ENCODE measurements around the gene MED13.
A peak's percentile ranks its signal among the peaks of the same experiment; 100 is the strongest.
"Not testable (repeated sequence)": the region's sequence is repeated elsewhere in the genome, so short reads cannot be mapped to it uniquely, and the experiment has no call there.

The MED13 gene

DNA sequence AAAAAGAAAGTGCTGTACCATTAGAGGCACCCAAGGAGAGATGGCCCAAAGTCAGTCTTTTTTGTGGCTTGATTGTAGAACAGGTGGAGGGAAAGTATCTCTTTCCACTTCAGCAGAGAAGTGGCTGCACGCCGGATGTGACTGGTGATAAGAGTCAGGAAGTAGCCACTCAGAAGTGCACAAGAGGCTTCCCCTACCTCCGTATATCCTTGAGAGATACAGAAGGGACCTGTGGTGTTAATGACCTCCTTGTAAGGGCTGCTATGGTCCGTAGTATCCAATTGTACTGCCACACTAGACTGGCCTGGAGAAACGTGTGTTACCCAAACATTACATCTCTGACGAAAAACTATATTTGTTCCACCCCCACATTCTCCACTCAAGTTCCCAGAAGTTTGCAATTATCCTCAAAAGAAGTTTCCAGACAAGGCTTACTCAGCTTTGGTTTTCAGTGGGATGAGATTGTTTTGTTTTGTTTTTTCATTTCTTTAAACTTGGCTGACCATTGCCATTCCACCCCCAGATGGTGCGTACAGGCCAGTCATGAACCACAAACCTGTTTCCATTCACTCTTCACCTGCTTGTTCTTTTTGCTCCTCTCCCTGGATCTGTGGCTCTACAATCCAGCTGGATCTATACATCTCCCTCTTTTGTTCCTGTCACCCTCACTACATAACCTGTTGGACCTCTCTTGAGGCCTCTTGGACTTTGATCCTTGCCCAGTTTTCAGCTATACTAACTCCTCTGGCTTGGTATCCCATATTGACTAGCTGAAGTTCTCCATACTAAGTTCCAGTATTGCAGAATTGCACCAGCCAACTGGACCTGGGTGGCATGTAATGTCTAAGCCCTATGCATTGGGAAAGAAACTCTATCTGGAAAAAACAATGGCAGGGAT lies 20.7 kb upstream of the MED13 start:
- no peak for DNase-seq

DNA sequence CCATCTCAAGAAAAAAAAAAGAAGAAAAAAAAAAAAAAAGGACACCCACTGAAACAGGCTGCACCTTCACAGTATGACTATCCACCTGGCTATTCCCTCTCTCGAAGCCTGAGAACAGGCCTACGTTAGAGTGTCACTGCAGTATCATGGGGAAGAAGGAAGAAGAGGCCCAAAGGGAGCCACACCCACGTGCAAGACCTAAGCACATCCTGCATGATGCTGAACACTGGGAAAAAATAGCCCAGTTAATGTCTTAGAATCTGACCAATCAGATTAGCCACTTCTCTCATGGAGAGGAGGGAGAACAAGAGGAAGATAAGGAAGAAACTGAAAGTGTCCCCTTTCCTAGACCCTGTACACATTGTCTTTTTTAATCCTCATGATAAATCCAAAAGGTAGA lies 19.5 kb upstream of the MED13 start:
- no peak for DNase-seq

DNA sequence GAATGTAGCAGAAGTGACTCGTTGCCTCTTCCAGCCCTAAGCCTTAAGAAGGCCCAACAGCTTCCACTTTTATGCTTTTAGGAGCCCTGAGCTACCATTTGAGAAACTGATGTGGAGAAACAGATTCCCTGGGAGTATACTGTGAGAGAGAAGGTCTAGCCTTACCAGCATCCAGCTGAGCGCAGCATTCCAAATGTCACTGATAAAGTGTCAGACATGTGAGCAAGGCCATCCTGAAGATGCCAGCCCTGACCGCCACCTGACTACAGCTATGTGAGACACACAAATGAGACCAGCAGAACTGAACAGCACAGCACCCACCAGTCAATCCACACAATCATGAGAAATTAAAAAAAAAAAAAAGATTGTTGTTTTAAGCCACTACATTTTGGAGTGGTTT lies 18.6 kb upstream of the MED13 start:
- no peak for DNase-seq

DNA sequence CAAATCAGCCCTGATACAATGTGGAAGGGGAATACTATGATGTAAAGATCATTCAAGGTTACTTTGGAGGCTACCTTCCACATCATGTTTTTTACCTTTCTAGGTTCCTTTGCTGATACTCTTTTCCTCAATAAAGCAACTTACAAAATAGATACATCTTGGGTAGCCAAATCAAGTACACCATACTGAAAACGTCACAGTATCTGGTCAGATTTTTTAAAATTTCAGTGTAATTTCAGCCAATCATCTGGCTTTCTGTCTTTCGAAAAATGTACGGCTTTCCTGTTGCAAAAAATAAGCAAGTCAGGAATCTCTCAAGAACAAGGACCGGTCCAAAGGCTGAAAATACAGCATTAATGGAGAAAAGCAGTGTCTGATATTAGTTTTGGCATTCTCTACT lies 15.6 kb upstream of the MED13 start:
- DNase-seq, result no peak

DNA sequence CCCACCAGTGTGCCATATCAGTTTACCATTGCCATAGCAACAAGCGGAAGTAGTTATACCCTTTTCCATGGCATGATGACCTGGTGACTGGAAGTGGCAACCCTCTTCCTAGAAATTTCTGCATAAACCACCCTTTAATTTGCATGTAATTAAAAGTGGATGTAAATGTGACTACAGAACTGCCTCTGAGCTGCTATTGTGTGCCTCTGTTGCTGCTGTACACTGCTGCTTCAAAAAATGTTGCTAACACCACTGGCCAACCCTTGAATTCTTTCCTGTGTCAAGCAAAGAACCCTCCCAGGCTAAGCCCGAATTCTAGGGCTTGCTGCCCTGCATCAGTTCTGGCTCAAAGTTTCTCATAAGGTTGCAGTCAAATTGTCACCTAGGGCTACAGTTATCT lies 12.9 kb upstream of the MED13 start:
- DNase-seq, result no peak

DNA sequence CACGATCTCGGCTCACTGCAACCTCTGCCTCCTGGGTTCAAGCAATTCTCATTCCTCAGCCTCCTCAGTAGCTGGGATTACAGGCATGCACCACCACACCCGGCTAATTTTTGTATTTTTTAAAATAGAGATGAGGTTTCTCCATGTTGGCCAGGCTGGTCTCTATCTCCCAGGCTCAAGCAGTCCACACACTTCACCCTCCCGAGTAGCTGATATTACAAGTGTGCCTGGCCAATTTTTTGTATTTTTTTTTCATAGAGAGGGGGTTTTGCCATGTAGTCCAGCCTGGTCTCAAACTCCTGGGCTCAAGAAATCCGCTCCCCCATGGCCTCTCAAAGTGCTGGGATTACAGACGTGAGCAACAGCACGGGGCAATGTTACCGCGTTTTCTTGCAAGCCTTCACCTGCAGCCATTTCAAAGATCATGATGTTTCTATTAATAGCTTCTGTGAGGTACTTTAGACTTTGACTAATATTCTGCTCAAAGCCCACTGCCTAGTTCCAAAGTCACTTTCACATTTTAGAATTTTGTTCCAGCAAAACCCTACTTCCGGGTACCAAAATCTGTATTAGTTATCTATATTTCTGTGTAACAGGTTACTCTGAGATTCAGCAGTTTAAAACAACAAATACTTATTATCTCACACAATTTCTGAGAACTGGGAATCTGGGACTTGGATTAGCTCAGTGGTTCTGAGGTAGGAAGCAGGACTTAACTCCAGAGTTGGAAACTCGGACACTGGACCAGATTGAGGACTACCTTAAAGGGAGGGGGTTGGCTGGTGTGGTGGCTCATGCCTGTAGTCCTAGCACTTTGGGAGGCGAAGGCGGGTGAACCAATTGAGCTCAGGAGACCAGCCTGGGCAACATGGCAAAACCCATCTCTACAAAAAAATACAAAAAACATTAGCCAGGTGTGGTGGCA lies 12.0 kb upstream of the MED13 start:
- DNase-seq, result no peak

DNA sequence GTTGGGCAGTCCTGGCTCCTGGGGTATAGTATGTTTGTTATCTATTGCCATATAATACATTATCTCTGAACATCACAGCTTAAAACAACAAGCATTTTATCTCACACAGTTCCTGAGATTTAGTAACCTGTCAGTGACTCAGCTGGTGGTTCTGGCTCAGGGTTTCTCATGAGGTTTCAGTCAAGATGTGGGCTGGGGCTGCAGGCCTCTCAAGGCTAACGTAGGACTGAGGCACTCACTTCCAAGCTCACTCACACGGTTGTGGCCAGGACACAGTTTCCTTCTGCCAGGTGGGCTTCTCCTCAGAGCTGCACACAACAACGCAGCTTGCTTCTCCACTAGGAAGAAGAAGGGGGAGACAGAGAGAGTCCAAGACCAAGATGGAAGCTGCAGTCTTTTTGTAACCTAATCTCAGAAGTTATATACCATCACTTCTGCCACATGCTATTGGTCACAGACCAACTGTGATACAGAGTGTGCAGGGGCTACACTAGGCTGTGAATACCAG lies 10.3 kb upstream of the MED13 start:
- DNase-seq, result no peak

DNA sequence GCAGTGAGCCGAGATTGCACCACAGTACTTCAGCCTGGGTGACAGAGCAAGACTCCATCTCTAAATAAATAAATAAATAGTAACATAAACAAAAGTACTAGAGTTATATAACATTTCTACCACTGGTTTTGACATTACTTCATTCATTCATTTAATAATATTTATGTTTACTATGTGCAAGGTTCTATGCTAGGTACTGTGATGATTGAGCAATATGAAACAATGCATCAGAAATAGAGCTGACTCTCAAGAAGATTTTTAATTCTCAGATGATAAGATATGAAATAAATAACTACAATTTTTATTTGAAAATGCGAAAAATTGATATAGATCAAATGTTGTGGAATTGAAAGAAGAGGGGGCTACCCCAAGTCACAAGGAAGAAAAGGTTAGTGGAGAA lies 8.9 kb upstream of the MED13 start:
- DNase-seq, result no peak

DNA sequence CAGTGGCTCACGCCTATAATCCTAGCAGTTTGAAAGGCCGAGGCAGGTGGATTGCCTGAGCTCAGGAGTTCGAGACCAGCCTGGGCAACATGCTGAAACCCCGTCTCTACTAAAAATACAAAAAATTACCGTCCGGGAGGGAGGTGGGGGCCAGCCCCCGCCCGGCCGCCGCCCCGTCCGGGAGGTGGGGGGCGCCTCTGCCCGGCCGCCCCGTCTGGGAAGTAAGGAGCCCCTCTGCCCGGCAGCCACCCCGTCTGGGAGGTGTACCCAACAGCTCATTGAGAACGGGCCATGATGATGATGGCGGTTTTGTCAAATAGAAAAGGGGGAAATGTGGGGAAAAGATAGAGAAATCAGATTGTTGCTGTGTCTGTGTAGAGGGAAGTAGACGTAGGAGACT lies 7.8 kb upstream of the MED13 start:
- DNase-seq, result not testable (repeated sequence)

DNA sequence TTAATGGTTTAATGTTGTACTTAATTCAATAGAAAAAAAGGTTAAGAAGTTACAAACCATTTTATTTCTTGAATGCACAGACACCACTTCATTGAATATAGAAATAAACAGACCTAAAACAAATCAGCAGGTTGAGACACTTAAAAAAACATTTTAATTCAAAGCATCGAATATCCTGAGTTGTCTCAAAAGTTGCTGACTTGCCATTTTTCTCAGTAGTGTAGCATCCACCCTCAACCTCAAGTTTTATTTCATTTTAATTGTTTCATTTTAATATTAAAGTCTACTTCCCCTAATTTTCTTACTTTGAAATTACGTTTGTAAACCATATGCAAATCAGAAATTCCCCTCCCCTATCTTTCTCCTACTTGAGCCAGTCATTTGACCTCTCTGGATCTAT lies 5.8 kb upstream of the MED13 start:
- no peak for DNase-seq

DNA sequence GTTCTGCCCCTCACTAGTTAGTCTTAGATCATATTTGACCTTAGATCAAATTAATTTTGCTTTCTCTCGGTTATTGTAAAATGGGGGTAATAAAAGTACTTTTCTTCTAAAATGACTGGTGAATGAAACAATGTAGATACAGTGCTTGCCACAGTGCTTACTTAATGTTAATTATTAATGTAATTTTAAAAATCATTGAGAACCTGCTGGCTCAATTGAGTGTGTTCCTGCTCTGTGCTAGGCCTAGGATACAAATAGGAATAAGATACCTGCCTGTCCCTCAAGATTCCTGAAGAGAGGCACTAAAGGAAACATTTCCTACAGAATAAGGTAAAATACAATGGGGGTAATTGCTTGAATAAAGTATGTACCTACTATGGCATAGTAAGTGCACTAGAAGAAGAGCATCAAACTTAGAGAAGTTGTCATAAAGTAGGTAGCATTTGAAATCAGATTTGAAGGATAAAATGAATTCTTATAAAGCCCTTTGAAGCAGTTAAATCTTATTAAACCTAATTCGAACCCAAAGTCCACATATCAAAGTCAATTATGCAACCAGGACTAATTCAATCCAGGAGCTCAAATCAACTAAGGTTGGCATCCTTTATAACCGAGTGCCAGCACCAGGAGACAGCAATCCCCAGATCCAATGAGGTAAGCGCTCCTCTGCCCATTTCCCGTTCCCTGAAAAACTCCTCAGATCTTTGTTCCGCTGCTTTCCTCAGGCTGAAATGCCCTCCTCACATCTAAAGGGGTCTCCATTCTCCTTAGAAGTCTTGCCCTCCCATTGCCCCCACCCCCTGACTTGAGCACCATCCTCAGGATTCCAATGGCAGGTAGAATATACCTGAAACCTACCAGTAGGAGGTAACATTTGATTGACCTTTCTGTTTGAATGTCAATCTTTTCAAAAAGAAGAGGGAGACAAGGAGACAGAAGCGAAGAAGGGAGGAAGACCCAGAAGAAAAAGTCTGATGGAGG lies 2.4 kb upstream of the MED13 start:
- no peak for DNase-seq

DNA sequence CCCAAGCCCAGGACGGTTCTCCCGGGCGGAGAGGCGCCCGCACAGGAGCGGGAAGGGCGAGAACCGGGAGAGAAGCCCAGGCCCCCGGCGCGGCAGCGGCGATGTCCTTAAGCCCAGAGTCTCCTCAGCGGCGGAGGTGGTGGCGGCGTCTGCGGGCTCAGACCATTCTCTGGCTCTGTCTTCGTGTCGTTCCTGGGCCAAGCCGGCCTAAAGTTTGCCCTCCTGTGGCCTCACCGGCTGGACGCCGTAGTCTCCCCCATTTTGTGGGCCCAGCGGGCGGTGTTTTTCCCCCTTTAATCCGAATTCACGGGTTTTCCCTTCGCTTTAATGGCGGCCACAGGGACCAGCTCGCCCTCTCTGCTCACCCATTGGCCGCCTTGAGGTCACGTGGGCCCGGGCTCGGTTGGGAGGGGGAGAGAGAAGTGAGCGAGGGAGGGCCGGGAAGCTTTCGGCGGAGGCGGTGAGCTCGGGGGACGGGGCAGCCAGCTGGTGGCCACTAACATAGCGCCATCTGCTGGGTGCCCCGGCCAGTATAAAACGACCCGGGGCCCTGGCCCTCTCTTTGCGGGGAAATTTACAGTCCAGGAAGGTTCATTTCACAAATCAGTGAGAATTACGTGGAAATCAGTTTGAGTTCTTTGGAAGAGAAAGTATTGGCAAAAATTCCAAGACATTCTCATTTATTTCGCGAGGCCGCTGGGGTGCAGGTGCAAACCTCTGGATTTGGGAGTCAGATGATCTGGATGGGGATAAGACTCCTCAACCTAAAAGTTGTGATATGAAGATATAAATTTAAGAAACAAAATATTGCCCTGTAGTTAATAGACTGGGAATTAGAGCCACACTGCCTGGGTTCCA lies 762 bp upstream of the MED13 start:
- peak; percentile 70 for DNase-seq

DNA sequence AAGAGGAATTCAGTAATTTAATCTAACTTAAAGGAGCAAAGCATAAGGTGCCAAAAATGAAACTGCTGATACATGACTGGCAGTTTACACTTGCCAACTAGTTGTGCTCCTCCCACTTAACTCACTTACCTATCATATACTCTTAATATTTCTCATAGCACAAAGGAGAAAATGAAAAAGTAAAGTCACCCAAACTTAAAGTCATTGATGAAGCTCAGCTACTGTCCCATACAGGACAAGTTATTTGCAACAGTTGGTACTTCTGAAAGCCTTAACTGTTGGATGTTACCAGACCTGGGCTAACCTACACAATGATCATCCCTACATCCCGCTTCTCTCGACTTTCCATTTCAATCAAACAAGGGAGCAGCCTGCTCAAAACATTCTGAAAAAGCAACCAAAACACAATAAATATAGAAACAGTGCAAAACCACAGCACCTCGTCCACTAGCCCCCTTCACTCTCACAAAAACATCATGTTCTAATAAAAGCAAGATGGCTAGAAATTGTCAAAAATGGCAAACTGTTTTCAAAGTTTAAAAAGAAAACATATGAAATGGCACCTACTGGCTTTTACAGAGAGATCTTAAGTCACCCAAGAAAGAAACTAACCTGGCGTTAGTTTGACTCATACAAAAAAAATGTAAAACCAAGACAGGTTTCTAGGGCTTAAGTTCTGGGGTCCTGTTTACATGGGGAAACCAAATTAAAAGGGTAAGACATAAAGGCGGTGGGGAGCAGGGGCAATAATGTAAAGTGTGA lies 868 bp downstream of the MED13 start:
- no peak for DNase-seq

DNA sequence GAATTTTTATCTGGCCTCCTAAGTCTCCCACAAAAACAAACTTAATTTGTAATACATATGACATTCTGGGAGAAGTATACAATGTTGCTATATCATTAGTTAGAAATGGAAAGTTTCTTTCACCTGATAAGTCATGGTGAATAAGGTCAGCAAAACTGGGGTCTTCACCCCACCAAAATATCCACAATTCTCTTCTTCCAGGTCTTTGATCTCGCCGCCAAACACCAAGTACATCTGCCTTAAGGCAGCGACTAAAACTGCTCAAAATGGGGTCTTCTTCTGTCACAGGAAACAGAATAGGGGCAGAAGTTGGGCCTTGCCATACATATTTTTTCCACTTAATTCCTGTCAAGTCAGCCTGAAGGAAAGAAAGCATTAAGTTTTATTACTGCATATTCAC lies 2.1 kb downstream of the MED13 start:
- no peak for DNase-seq

DNA sequence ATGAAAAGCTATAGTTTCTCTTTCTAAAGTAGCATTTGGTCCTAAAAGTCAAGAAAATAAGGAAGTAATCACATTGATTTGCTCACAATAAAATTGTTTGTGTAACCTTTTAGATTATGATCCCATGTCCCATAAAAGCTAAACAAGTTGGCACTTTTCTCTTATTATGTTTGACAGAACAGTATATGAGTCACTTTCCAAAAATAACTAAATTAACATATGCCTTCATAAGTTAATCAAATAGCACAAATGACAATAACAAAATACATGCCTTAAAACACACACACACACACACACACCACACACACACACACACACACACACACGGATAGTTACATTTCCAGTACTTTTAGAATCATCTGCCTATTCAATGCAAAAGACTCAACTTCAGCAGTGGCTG lies 2.8 kb downstream of the MED13 start:
- DNase-seq, result no peak

DNA sequence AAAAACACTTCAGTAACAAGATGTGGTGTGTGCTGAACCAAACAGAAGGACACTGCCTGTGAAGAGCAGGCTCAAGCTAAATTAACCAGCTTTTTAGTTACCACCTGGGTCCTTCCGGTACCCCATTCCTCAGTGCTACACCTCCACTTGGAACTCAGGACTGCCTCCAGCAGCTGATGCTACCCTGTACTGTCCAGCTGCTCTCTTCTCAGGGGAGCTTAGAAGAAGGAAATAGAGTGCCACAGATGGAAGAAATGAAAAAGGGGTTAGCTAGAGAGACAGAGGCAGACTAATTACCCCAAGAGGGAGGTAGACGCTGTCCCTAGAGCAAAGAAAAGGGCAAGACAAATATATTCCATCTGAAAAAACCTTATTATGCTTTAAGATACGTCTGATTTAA lies 5.7 kb downstream of the MED13 start:
- DNase-seq, result no peak

DNA sequence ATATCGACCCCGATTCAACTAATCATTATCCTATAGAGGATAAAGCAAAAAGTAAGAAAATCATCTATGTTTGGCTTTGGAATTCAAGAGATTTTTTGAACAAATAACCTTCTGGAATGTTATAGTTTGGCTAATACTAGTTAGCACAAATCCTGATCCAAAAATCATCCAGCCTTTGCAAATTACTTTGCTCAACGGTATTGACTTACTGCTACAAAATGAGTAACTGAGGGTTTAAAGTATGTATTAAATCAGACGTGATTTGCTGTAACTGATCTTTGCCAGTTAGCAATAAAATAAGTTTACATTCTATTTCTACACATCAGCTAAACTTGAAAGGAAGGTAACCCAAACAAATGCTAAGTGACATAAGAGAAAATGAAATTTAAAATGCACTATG lies 6.5 kb downstream of the MED13 start:
- no peak for DNase-seq

DNA sequence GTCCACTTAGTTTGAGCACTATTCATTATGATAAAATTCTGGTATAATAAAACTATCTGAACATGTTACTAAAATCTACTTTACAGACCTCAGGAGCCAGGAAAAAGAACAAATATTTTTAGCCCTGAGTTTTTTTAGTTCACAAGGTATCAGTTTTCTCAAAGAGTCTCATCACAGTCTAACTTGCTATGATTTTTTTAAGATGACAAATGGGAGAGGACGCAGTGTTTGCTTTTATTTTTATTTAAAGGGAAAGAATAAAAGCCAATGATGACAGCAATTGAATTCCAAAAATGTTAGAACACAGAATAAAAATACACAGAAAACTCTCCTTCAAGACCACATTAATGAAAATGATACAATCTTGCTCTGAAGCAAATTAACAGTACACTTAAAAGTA lies 7.4 kb downstream of the MED13 start:
- no peak for DNase-seq

DNA sequence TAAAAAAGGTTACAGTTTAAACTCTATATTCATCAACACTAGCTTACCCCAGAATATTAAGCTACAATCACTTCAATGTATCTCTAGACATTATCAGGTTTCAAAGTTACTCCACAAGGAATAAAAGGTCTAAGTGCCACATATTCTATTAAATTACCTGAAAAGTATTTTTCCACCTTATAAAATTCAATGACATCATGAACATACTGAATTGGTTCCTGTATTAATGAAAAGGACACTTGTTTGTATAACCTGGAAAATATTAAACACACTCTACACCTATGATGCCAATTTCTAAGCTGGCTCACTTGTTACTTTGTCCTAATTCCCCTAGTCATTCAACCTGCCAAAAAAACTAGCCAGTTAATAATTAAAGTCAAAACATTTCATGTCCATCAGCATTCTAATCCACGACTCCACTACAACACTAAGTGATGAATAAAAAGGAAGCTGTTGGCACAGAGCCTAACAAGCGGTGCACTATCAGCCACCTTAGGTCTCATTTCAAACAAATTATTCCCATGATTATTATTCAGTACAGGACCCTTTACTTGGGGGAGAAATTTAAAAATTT lies 12.2 kb downstream of the MED13 start:
- DNase-seq, result no peak

DNA sequence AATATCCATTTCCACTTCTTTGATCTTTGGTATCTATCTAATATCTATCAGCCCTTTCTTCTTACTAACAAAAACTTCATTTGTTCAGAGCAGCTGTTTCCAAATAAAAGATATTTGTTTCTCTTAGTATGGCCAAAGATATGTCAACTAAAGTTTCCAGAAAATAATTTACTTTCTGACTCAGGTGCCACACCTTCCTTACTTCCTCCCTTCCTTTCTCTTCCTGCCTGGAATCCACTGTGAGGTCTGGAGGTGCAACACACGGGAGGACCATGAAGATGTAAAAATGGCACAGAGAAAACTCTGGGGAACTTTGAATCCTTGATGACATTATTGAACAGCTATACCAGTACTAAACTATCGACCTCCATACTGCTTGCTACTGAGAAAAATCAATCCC lies 14.0 kb downstream of the MED13 start:
- no peak for DNase-seq

All from SIG-M5 (cell line).